H54 (cell line): ENCODE data around the gene LRRC4.

Source experiments
- DNase-seq: peaks from one replicate; pipeline ENCODE4 v3.0.0; 2011; ENCODE audit warnings: low spot score, mixed read lengths; ENCODE audit not compliant: insufficient read length
- FAIRE-seq: peaks from 3 replicates; lab custom pipeline; 2011; peaks lifted over from hg19 to GRCh38; lab: Jason Lieb, UNC
- POLR2A ChIP-seq: IDR thresholded peaks from 2 replicates; pipeline ENCODE4 v1.6.1; 2011; ENCODE audit warnings: low read depth, mild to moderate bottlenecking, low read length

LRRC4 gene

DNA sequence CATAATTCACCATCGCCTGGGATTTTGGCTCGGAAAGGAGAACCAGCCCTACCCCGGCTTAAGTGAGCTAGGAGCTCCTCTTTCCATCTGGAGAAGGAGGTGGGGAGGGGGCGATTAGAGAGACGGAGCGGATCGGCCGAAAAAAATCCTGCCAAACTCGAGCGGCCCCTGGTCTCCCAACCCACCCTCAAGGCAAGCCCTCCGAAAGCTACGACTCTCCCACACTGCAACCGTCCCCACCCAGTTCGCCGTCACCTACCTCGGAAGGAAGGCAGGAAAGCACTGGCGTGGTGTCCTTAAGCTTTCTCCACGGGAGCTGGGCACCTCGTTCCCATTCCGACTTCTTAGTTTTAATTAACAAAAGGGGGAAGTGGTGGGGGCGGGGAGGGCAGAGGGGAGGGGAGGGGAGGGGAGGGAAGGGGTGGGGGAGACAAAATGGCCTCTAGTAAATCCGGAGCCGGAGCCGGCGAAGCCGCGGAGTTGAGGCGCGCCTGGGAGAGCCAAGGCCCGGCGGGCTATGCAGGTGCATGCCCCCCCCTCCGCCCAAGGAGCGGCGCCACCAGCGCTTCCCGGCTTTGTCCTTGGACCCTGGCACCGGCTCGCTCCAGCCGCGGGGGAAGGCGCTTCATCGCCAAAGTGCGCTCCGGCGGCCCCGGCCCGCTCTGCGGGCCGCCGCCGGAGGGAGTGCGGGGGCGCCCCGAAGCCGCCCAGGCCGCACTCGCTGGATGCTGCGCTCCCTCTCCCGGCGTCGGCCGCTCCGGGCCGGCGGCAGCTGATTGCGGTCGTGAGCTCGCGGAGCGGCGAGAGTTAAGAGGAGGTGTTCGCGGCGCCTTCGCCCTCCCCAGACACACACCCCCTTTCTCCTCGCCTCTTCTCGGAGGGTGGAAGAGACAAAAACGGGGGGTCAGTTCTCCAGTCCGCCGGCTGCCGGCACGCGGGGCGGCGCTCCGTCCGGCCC is at the start of gene LRRC4:
LRRC4 (minus strand) TSS at position 784 of the 958 bp plus-strand sequence. CDS start 797 bp downstream, outside the sequence.
- DNase-seq (no peak), FAIRE-seq (no peak)
- TF ChIP-seq POLR2A = no peak

DNA sequence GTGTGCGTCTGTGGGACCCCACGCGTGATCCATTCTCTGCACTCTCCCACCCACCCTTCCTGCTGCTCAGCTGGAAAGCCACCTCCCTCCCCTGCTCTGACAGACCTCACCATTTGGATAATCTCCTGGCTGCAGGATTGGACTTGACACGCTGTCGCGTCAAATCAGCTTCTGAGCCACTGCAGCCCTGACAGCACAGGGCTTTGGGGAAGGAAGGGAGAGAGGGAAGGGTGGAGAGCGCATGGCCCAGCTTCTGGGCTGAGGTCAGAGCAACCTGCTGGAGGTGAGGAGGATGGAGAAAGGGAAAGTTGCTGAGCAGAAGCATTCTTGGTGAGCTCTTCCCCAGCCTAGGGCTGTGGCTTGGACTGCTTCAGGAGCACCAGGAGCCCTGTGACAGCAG is 48.9 kb upstream of the LRRC4 start:
- no peak for DNase-seq
- no peak for FAIRE-seq
- TF ChIP-seq POLR2A = no peak

DNA sequence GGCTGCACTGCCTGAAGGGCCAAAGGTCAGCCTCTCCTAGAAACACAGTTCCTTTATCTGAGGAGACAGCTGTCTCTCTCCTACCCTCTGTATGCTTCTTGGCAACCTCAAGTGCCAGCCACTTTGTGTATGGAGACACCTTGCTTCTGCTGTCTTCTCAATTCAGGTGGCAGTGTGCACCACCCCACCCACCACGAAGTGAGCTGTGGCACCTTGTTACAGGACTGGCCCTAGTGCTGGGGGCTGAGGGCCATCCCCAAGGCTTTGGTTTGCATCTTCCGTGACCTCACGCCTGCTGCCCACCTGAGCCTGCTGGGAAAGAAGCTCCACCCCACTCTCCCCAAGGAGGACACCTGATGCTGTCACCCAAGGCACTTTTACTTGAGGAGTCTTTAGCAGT is 47.1 kb upstream of the LRRC4 start:
- no peak for FAIRE-seq

GRCh38 chr7:128076796-128077271 is 45.6 kb upstream of the LRRC4 start:
- DNase-seq (no peak), FAIRE-seq (no peak)
- TF ChIP-seq POLR2A = no peak

More for the DNA sequence above, 47.1 kb upstream of the LRRC4 start:
- no peak for DNase-seq
- TF ChIP-seq POLR2A = no peak

DNA sequence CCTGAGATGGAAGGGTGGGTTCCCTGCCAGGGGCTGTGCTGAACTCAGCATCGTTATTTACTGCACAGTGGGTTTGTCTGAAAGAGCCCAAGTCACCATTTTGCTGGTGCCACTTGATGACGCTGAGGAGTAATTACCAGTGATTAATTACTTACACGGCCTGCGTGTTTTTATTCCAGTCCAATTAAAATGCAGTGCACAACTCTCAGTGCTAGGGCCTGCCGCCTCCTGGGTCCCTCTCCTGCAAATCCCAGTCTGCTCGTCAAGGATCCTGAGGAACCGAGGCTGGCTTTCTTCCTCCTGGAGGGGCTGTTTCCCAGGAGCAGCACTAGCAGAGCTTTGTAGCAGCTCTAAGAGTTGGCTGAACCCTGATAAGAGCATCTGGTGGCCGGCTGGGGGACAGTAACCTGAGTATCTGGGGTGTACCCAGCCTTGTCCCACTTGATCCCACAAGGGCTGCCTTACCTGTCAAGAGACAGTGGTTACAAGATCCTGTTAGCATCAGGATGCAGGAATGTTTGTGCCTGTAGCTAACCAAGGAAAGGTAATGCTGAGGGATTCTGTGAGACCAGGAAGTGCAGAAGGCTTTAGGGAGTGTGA is 45.1 kb upstream of the LRRC4 start:
- TF ChIP-seq POLR2A = no peak
- DNase-seq = no peak
- no peak for FAIRE-seq

- DNase-seq (no peak), FAIRE-seq (no peak)
- no peak for TF ChIP-seq POLR2A
These were observed 44.2 kb upstream of the LRRC4 start for GRCh38 chr7:128075242-128076095.

DNA sequence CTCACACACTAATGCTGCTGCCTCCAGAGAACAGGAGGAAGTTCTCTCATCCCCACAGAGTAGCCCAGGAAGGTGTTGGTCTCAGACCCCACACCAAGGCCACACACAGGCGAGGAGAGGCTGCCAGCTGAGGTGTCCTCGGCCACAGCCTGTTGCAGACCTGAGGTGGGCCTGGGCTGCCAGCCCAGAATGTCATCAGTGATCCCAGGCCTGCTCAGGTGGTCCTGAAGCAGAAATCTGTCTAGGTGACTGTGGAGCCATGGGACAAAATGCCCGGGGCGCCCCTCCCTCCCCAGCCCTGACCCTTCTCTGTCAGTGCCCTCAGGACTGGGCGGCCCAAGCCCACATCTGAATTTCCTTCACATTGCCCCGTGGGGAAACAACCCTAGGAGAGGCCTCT is 43.5 kb upstream of the LRRC4 start:
- DNase-seq (no peak), FAIRE-seq (no peak)
- no peak for TF ChIP-seq POLR2A

DNA sequence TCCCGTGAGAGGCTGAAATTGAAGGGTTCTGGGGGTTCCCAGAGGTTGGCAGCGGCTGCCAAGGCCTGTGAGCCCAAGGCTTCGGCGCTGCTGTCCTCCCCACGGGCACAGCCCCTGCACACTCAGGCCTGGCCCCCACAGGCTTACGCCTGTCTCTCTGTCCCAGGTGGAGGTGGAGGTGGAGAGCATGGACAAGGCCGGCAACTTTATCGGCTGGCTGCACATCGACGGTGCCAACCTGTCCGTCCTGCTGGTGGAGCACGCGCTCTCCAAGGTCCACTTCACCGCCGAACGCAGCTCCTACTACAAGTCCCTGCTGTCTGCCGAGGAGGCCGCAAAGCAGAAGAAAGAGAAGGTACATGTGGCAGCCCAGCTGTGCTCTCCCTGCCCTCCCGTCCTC is 43.1 kb upstream of the LRRC4 start:
- no peak for TF ChIP-seq POLR2A
- DNase-seq (no peak), FAIRE-seq (no peak)

GRCh38 chr7:128073671-128074310 is 42.6 kb upstream of the LRRC4 start:
- DNase-seq = no peak
- FAIRE-seq = no peak
- TF ChIP-seq POLR2A = no peak

DNA sequence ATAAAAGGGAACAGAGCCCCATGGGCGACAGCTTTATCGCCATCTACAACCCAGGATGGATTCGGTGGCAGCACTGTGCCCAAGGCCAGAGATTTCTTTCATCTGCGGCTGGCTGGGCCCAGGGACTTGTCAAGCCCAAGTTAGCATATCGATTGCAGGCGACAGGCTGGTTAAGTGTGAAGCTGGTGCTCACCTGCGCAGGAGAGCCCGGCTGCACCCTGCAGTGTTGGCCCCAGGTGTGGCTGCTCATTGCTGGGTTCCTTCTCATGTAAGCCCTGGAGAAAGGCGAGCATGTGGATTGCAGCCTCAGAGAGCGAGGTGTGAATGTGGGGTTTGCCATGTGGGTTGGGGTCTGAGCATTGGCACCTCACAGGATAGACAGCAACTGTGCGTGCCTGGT is 40.6 kb upstream of the LRRC4 start:
- no peak for DNase-seq

DNA sequence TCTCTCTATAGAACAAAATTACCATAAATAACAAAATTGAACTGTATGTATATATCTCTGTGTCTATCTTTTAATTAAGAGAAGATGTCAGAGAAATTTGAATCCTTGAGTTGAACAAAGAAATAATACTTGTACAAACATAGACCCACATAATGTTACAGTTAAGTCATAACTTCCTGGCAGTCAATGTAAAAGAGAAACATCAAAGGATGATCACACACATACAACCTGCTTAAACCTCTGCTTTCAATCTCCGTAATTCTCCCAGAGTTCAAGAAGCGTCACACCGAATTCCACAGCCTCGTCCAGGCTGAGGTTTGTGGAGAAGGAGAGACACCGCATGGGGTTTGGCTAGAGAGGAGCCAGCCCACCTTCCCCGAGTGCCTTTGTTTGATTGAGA is 40.1 kb upstream of the LRRC4 start:
- no peak for FAIRE-seq
- DNase-seq = no peak

More for the DNA sequence above, 40.6 kb upstream of the LRRC4 start:
- no peak for TF ChIP-seq POLR2A
- FAIRE-seq = no peak

DNA sequence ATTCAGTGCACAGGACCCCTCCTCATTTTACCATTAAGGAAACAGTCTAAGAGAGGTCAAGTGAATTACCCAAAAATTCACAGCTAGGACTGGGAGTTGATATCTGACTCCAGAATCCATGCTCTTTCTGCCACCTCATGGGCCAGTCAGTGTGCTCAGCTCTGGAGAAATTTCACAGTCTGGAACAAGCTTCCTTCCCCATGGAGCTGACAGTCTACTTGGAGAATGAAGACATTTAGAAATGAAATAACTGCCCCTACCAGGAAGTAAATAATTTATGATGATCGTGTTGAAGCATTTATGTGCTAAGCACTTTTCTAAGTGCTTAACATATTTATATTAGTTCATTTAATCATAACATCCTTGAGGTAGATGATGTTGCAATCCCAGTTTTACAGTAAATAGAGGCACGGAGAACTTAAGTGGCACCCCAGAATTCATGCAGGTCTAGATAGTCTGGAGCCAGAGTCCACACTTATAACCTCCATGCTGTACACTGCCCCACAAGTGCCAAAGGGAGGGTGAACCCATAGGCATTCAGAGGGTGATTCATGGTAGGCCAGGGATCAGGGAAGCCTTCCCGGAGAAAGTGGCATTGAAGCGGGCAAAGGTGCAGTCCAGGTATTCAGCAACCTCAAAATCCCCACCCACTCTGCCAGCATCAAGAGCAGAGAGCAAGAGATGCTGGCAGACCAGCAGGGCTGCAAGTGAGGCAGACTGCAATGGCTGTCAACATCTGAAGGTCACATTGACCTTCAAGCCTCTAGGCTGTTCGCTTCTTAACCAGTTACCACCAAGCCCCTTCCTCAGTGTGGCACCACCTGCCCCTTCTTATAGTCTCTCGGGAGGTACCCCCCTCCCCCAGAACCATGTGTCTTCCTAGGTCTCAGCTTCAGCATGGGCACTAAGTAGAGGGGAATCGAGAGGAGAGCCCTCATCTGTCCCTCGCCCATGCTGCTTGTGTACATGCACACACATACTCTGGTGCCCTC is 38.4 kb upstream of the LRRC4 start:
- DNase-seq (no peak), FAIRE-seq (no peak)
- TF ChIP-seq POLR2A = no peak

More for the DNA sequence above, 40.1 kb upstream of the LRRC4 start:
- no peak for TF ChIP-seq POLR2A
